Right hindlimb (tissue), 1 donor: Measurements from ENCODE around the gene SARDH.

Source experiments
- DNase-seq: peaks from one replicate; pipeline ENCODE4 v3.0.0-alpha.2; 2018

The SARDH gene

GRCh38 chr9:133712221-133713100 lies 25.7 kb downstream of the SARDH start:
- DNase-seq, result peak; percentile 19

- peak; percentile 19 for DNase-seq
These were observed 26.5 kb downstream of the SARDH start for GRCh38 chr9:133711428-133712220.

- peak; percentile 47 for DNase-seq
These were observed 27.3 kb downstream of the SARDH start for GRCh38 chr9:133710661-133711427.

- DNase-seq, result peak; percentile 14
These were observed 28.2 kb downstream of the SARDH start for GRCh38 chr9:133709691-133710571.

GRCh38 chr9:133709015-133709611 lies 29.0 kb downstream of the SARDH start:
- peak; percentile 30 for DNase-seq

- peak; percentile 15 for DNase-seq
These were observed 29.7 kb downstream of the SARDH start for GRCh38 chr9:133708246-133709014.

- DNase-seq, result peak; percentile 16
These were observed 30.3 kb downstream of the SARDH start for GRCh38 chr9:133707763-133708245.

GRCh38 chr9:133707065-133707762 lies 30.9 kb downstream of the SARDH start:
- DNase-seq, result peak; percentile 60

GRCh38 chr9:133706307-133707050 lies 31.7 kb downstream of the SARDH start:
- peak; percentile 23 for DNase-seq

GRCh38 chr9:133705576-133705975 lies 32.6 kb downstream of the SARDH start:
- peak; percentile 13 for DNase-seq

GRCh38 chr9:133704711-133705181 lies 33.4 kb downstream of the SARDH start:
- peak; percentile 11 for DNase-seq

- DNase-seq, result peak; percentile 24
These were observed 34.4 kb downstream of the SARDH start for GRCh38 chr9:133703591-133704399.

- peak; percentile 23 for DNase-seq
These were observed 35.2 kb downstream of the SARDH start for GRCh38 chr9:133702798-133703590.

- DNase-seq, result peak; percentile 86
These were observed 36.0 kb downstream of the SARDH start for GRCh38 chr9:133701981-133702797.

GRCh38 chr9:133701321-133701980 lies 36.7 kb downstream of the SARDH start:
- peak; percentile 35 for DNase-seq
